ENCODE measurements around the gene HPS1.

HPS1 gene

DNA sequence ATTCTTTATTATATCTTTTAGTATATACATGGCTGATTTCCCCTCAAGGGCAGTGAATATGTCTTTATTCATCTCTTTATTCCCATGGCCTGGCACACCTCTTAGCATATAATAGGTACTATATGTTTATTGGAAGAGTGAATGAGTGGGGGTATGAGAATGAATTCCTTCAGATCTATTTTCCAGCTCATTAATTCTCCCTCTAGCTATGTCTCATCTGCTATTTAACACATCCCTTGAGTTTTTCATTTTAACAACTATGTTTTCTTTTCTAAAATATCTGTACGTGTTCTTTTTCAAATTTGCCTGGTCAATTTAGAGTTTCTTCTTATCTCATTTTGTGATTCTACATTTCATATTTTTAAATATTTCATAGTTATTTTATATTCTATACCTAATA is 14.4 kb downstream of the HPS1 start:
- no peak for DNase-seq (ENCODE audit: low spot score)

DNA sequence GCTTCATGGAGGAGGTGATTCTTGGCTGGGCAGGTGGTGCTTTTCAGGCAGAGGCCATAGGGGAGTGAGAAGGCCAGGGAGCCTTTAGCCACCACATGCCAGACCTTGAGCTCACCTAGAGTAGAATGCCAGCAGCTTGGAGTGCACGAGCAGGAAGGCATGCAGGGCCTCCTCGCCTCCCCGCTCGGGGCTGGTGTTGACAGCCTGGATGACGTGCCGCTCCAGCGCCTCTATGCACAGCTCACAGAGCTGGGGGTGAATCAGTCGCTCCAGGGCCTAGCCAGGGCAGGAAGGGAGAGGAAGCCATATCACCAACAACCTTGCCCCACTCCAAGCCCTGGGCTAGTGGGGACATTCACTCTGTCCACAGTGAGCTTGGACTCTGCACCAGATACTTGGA is 15.7 kb downstream of the HPS1 start:
- DNase-seq (ENCODE audit: low spot score) = no peak

- no peak for DNase-seq (ENCODE audit: low spot score)
These were observed 16.3 kb downstream of the HPS1 start for GRCh38 chr10:98430427-98430826.

DNA sequence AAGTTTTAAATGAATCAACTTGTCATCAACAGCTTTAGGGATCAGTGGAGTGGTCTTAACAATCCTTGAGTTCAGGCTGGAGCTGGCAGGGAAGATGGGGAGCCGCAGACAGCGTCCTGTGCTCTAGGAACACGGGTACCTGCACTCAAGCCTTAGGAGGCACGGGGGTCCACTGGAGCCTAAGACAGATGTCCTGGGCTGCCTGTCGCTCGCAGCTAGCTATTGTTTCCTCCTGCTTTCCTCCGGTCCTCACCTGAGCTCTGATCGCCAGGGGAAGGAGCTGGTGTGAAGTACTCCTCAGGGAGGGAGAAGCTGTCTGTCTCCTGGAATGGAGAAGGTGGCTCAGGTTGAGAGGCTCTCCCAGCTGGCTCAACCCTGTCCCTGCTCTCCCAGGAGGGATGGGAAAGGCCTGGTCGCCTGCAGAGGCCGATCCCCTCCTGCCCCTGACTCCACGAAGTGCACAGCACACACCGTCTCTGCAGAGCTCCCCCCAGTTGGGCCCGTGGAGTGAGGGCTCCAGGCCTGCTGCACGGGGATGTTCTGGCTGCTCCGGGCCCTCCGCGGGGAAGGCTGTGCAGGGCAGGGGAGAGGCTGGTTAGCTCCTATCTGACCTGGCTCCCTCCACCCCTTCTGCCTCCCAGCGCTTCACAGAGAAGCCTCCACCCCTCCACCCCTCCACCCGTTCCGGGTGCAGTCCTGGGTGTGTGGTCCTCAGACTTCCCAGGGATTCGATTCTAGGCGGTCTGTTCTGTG is 17.2 kb downstream of the HPS1 start:
- no peak for DNase-seq (ENCODE audit: low spot score)

DNA sequence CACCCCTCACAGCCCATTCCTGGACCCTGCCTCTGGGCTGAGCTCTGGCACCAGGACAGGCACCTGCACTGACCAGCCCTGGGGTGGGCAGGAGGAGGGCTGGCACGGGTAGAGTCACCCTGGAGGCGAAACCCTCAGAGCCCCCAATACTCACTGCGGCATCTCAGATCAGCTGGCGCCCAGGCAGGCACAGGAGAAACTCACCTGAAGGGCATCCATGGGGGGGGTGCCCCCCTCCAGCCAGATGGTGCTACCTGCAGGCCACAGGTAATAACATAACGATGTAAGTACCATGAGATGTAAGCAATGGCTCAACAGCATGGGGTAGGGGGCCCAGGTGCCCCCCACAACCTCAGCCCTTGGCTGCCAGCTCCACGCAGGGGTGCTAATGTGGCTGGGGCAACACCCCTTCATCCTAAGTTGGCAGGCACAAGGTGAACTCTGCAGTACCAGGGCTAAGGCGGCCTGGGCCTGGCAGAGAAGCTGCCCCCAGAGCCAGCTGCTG is 19.7 kb downstream of the HPS1 start:
- DNase-seq (ENCODE audit: low spot score) = no peak

DNA sequence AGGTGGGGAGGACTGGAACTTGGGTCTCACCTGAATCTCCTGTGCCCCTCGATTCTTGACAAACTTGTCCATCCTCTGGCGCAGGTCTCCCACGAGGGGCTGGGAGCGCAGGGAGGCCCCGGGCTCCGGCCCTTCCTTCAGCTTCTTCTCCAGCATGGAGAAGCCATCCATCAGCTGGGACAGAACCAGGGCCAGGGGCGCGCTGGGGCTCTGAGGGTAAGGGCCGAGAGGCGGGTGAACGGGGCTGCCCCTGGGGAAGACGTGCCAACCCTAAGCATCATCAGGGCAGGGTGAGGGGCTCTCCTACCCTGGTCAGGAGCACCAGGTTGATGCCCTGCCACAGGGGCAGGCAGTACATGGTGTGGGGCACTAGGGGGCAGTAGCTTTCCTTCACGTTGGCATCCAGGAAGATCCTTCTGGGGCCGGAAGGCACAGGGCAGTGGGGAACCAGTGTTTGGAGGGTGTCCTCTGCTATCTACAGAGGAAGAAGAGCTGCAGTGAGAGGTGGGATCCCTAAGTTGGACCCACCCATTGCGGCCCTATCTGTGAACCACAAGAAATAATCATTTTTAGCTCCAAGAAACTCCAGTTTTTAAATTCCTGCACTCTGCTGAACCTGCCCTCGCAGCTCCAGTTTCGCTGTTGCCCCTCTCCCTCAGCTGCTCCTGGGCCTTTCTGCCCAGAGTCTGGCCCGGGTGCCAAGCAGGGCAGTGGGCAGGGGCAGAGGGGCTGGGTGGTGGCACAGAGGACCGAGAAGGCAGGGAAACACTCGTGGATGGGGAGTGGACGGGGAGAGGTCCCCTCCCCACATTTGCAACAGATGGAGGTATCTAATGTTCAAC is 21.0 kb downstream of the HPS1 start:
- DNase-seq (ENCODE audit: low spot score) = peak; percentile 16

GRCh38 chr10:98424295-98425254 is 22.2 kb downstream of the HPS1 start:
- no peak for DNase-seq (ENCODE audit: low spot score)

- no peak for DNase-seq (ENCODE audit: low spot score)
These were observed 23.0 kb downstream of the HPS1 start for GRCh38 chr10:98423691-98424120.

GRCh38 chr10:98422182-98422581 is 24.6 kb downstream of the HPS1 start:
- no peak for DNase-seq (ENCODE audit: low spot score)

GRCh38 chr10:98420786-98421185 is 25.9 kb downstream of the HPS1 start:
- no peak for DNase-seq (ENCODE audit: low spot score)

GRCh38 chr10:98419469-98420261 is 27.1 kb downstream of the HPS1 start:
- DNase-seq (ENCODE audit: low spot score) = no peak

GRCh38 chr10:98418665-98419468 is 27.9 kb downstream of the HPS1 start:
- DNase-seq (ENCODE audit: low spot score) = no peak

DNA sequence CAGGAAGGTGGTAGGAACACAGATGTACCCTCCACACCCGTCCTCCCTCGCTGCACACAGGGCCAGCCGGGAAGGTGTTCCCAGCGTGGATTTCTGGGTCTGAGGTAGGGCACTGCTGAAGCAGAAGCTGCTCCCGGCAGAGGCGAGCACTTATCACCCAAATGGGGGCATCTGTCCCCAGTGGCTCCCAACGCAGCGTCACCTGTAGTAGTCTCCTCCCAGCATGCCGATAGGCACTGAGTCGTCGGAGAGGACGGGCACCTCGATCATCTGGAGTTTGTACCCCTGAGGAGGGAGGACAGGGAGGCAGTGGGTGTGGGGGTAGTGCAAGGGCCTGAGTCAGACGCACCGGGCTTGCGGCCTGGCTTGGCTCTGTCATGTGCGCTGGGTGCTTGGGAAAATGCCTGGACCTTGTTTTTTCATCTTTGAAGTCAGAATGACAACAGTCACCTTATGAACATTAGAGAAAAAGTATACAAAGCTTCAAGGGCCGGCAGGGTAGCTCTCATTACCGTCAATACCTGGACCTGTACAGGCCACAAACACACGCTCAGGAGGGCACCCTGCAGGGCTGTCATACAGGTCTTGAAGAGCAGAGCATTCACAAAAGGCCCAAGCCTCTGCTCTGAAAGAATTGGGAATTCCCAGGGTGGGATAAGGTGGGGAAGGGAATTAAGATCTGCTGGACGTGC is 28.6 kb downstream of the HPS1 start:
- DNase-seq (ENCODE audit: low spot score) = no peak

DNA sequence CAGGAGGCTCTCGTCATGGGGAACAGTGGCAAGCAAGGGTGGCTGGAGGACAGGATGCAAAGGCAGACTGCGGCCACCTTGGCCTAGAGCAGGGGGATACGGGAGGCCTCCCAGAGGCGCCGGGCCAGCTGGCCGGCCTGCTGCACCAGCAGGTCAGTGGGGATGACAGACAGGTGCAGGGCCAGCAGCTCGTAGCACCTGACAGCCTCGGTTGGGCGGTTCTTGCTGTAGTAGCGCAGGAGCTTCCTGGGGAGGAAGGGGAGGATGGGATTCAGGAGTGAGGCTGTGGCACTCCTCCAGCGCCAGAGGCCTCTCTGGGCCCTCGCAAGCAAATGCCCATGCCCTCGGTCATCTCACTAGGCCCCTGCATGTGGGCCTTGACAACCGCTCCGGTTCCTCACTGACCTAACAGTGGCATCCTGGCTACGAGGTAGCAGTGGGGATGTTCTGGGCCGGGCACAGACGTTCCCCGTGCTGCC is 29.2 kb downstream of the HPS1 start:
- no peak for DNase-seq (ENCODE audit: low spot score)

DNA sequence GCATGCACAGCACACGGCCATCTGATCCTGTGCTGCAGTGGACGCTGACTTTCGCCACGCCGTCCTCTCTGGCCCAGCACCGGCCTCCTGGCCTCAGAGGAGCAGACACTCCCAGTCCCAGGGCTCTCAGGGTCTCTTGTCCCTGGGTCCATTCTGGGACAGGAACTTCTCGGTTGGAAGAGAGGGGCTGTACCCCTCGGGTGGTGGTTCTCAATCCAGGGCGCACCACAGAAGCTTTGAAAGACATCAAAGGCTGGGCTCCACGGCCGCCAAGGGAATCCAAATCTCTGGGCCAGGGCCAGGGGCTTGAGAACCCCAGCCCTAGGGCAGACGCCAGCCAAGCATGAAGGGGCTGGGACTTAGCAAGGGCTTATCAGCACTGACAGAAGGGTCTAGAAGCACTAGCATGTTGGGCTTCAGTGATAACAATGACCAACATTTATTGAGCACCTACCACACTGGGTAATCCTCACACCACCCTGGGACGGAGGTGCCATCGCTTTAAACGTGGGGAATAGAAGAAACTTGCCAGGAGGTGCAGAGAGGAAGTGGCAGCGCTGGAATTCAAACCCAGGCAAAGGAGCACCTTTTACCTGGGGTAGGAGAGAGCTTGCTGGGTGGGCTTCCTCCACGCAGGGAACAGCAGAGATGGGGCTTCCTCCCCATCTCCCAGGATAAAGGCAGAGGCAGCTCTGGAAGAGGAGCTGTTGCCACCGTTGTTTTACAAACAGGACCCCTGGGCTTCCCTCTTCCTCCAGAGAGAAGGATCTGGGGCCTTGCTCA is 29.9 kb downstream of the HPS1 start:
- DNase-seq (ENCODE audit: low spot score) = no peak

- DNase-seq (ENCODE audit: low spot score) = no peak
These were observed 31.0 kb downstream of the HPS1 start for GRCh38 chr10:98415731-98416119.

GRCh38 chr10:98414932-98415730 is 31.6 kb downstream of the HPS1 start, which contains the start of gene PYROXD2:
Gene PYROXD2, minus strand, starts transcription at chr10:98415182. Its CDS starts 47 bp downstream, at chr10:98415135.
- peak; percentile 84 for DNase-seq (ENCODE audit: low spot score)

GRCh38 chr10:98414578-98414931 is 32.2 kb downstream of the HPS1 start:
- DNase-seq (ENCODE audit: low spot score) = no peak

All from pons (tissue), 1 donor.